H1 (cell line): Measurements from ENCODE around the gene TRIM32. TPM values are rescaled to one million over a fixed set of nuclear protein-coding genes. Genes with fewer than 3 reads are reported as not detected.

Experiments
- CTCF ChIA-PET: fragments of 300-600 bp; sonication (Branson Sonifier 250); formaldehyde crosslinking; loops from one replicate; lab custom pipeline; 2021; ENCODE audit not compliant: partially characterized antibody; lab: Charles Lee
- POLR2A ChIA-PET: fragments of 300-600 bp; sonication (Branson Sonifier 250); formaldehyde crosslinking; loops from one replicate; lab custom pipeline; 2021; ENCODE audit warnings: inconsistent platforms; ENCODE audit not compliant: partially characterized antibody; lab: Charles Lee
- DNase-seq, 2 experiments: peaks; one replicate each; pipeline versions ENCODE4 v3.0.0 to v3.0.0-alpha.2; 2010 to 2022; ENCODE audit warnings: low spot score in 2 of 2, low read depth in 1 of 2, mixed read lengths in 1 of 2
- FAIRE-seq: peaks from 2 replicates; lab custom pipeline; 2011; peaks lifted over from hg19 to GRCh38; lab: Jason Lieb, UNC
- H2AFZ ChIP-seq: 2 replicates; pipeline ENCODE4 v1.8.1; 2012; ENCODE audit warnings: low read length, inconsistent platforms
- H2AK5ac ChIP-seq: 2 replicates; pipeline ENCODE4 v1.6.1; 2013; ENCODE audit warnings: low read depth, low read length
- H2BK120ac ChIP-seq: replicated peaks from 2 replicates; pipeline ENCODE3; 2013; ENCODE audit warnings: low read depth, low read length, inconsistent platforms
- H2BK12ac ChIP-seq: 2 replicates; pipeline ENCODE4 v1.6.1; 2013; ENCODE audit warnings: low read depth, low read length
- H2BK15ac ChIP-seq: 2 replicates; pipeline ENCODE4 v1.6.1; 2013; ENCODE audit warnings: low read length
- H2BK20ac ChIP-seq: 2 replicates; pipeline ENCODE4 v1.6.1; 2013; ENCODE audit warnings: low read length
- H2BK5ac ChIP-seq: 2 replicates; pipeline ENCODE4 v1.6.1; 2013; ENCODE audit warnings: low read depth, low read length
- H3K14ac ChIP-seq: 2 replicates; pipeline ENCODE4 v1.6.1; 2013; ENCODE audit warnings: inconsistent platforms; ENCODE audit not compliant: insufficient read length
- H3K18ac ChIP-seq: 2 replicates; pipeline ENCODE4 v1.6.1; 2013; ENCODE audit warnings: low read length; ENCODE audit errors: extremely low read depth
- H3K23ac ChIP-seq: 2 replicates; pipeline ENCODE4 v1.6.1; 2013; ENCODE audit warnings: inconsistent platforms; ENCODE audit not compliant: insufficient read length
- H3K23me2 ChIP-seq: 2 replicates; pipeline ENCODE4 v1.6.1; 2013; ENCODE audit warnings: low read depth, low read length
- H3K27ac ChIP-seq: 2 replicates; pipeline ENCODE4 v1.6.1; 2011; ENCODE audit warnings: low read depth, low read length, inconsistent platforms
- H3K27me3 ChIP-seq, 4 experiments: replicated peaks in 1 of 4; 1 replicate in 1 of 4; 2 replicates in 3 of 4; pipeline versions ENCODE4 v1.6.1 to v1.8.1; 2011 to 2013; ENCODE audit warnings: low read length in 3 of 4, mild to moderate bottlenecking in 3 of 4, inconsistent platforms in 2 of 4, mixed read lengths in 2 of 4, moderate library complexity in 1 of 4; ENCODE audit not compliant: control insufficient read depth in 3 of 4, insufficient read depth in 3 of 4; ENCODE audit errors: extremely low read depth in 1 of 4
- H3K36me3 ChIP-seq, 4 experiments: 2 replicates each; pipeline versions ENCODE4 v1.6.1 to v1.8.1; 2011 to 2013; ENCODE audit warnings: mild to moderate bottlenecking in 4 of 4, low read length in 3 of 4, moderate library complexity in 2 of 4, control low read depth in 1 of 4, inconsistent platforms in 1 of 4; ENCODE audit not compliant: insufficient read depth in 4 of 4, control insufficient read depth in 2 of 4
- H3K4ac ChIP-seq: replicated peaks from 2 replicates; pipeline ENCODE3; 2013; ENCODE audit warnings: low read length, low read depth, mixed read lengths, inconsistent platforms; ENCODE audit not compliant: insufficient read length
- H3K4me1 ChIP-seq, 4 experiments: replicated peaks in 1 of 4; 1 replicate in 1 of 4; 2 replicates in 3 of 4; pipeline versions ENCODE4 v1.6.1 to v1.8.1; 2011 to 2013; ENCODE audit warnings: low read length in 3 of 4, inconsistent platforms in 2 of 4, mixed read lengths in 1 of 4; ENCODE audit not compliant: insufficient read depth in 4 of 4, control insufficient read depth in 3 of 4
- H3K4me2 ChIP-seq, 2 experiments: 2 replicates each; pipeline versions ENCODE4 v1.6.1 to v1.8.1; 2011 to 2013; ENCODE audit warnings: low read depth in 2 of 2, low read length in 2 of 2, control low read depth in 1 of 2, inconsistent platforms in 1 of 2, mild to moderate bottlenecking in 1 of 2; ENCODE audit not compliant: insufficient read depth in 1 of 2
- H3K4me3 ChIP-seq, 4 experiments: fragments of 200-600, 300-600 bp in 1 of 4; sonication (generic), shearing (Covaris generic), sonication (Bioruptor Twin) in 1 of 4; 2 replicates each; pipeline versions ENCODE4 v1.5.1 to v1.8.1; 2011 to 2016; ENCODE audit warnings: low read length in 4 of 4, low read depth in 3 of 4, control low read depth in 2 of 4, inconsistent platforms in 2 of 4, mild to moderate bottlenecking in 2 of 4, mixed read lengths in 1 of 4, moderate library complexity in 1 of 4; ENCODE audit not compliant: insufficient read depth in 2 of 4; ENCODE audit errors: extremely low read depth in 1 of 4
- H3K56ac ChIP-seq: replicated peaks from 2 replicates; pipeline ENCODE3; 2013; ENCODE audit warnings: low read depth, mild to moderate bottlenecking, mixed read lengths, low read length, inconsistent platforms; ENCODE audit not compliant: insufficient read length
- H3K79me1 ChIP-seq: 2 replicates; pipeline ENCODE4 v1.6.1; 2013; ENCODE audit warnings: low read depth, low read length, control low read depth
- H3K79me2 ChIP-seq, 2 experiments: 2 replicates each; pipeline versions ENCODE4 v1.6.1 to v1.8.1; 2012 to 2013; ENCODE audit warnings: low read length in 2 of 2, mild to moderate bottlenecking in 2 of 2, inconsistent platforms in 1 of 2; ENCODE audit not compliant: insufficient read depth in 2 of 2, control insufficient read depth in 1 of 2
- H3K9ac ChIP-seq, 4 experiments: replicated peaks in 1 of 4; 1 replicate in 1 of 4; 2 replicates in 3 of 4; pipeline versions ENCODE4 v1.6.1 to v1.8.1; 2011 to 2013; ENCODE audit warnings: low read depth in 3 of 4, low read length in 3 of 4, control low read depth in 2 of 4, mild to moderate bottlenecking in 2 of 4, moderate library complexity in 2 of 4, inconsistent platforms in 1 of 4; ENCODE audit errors: extremely low read depth in 1 of 4
- H3K9me3 ChIP-seq, 2 experiments: 2 replicates each; pipeline versions ENCODE4 v1.6.1 to v1.8.1; 2012 to 2013; ENCODE audit warnings: mild to moderate bottlenecking in 2 of 2, moderate library complexity in 2 of 2, control low read depth in 1 of 2, inconsistent platforms in 1 of 2, low read depth in 1 of 2, low read length in 1 of 2, mixed read lengths in 1 of 2; ENCODE audit not compliant: insufficient read depth in 2 of 2
- H4K20me1 ChIP-seq, 2 experiments: replicated peaks in 1 of 2; 2 replicates each; pipeline versions ENCODE3 to v1.8.1; 2011 to 2013; ENCODE audit warnings: inconsistent platforms in 2 of 2, low read length in 2 of 2, mild to moderate bottlenecking in 1 of 2; ENCODE audit not compliant: insufficient read depth in 2 of 2, control insufficient read depth in 1 of 2
- H4K5ac ChIP-seq: 2 replicates; pipeline ENCODE4 v1.6.1; 2013; ENCODE audit warnings: low read length, low read depth, mixed read lengths, inconsistent platforms; ENCODE audit not compliant: insufficient read length
- H4K8ac ChIP-seq: 2 replicates; pipeline ENCODE4 v1.8.0; 2013; ENCODE audit warnings: mild to moderate bottlenecking, moderate library complexity, low read length, inconsistent platforms; ENCODE audit not compliant: insufficient read depth; ENCODE audit errors: extremely low read depth
- H4K91ac ChIP-seq: replicated peaks from 2 replicates; pipeline ENCODE3; 2013; ENCODE audit warnings: low read length, mixed read lengths, inconsistent platforms; ENCODE audit not compliant: insufficient read length
- HDAC6 ChIP-seq: IDR thresholded peaks from one replicate; pipeline ENCODE4 v1.7.1; 2012; ENCODE audit warnings: low read depth, mild to moderate bottlenecking, inconsistent platforms, low read length, moderate library complexity
- POU5F1 ChIP-seq: IDR thresholded peaks from 2 replicates; pipeline ENCODE4 v1.6.1; 2011; ENCODE audit warnings: low read depth, mild to moderate bottlenecking, low read length, moderate library complexity
- SRF ChIP-seq: IDR thresholded peaks from 2 replicates; pipeline ENCODE4 v1.6.1; 2011; ENCODE audit warnings: mild to moderate bottlenecking, low read depth, low read length, moderate library complexity
- TBP ChIP-seq: IDR thresholded peaks from 2 replicates; pipeline ENCODE4 v1.6.1; 2011; ENCODE audit warnings: low read depth, low read length, improper control_type of control experiment
- ZNF274 ChIP-seq: IDR thresholded peaks from 2 replicates; pipeline ENCODE4 v1.7.0; 2012; ENCODE audit warnings: low read length, borderline replicate concordance; ENCODE audit errors: extremely low read depth
- polyA plus RNA-seq, 7 experiments: library from polyadenylated mRNA; depleted of rRNA in 3 of 7; stranded (reverse) in 5 of 7; unstranded in 2 of 7; fragments of >200 nt in 5 of 7; fragments of 200-250 nt in 2 of 7; gene quantifications; 1 replicate in 5 of 7; 2 replicates in 1 of 7; 4 replicates in 1 of 7; pipeline versions ENCODE4 v1.2.1 to v1.2.3, GENCODE V29; 2011 to 2013; ENCODE audit warnings: missing spikeins in 2 of 7, mixed read lengths in 2 of 7
- total RNA-seq: library from RNA; stranded (reverse); fragmentation: NEBNext Ultra II Directional; extraction: Animal tissue kit (Norgen Biotek cat#: 25700); gene quantifications from 2 replicates; pipeline ENCODE4 v1.2.1, GENCODE V29; 2021

TRIM32 gene
- total and polyA plus RNA-seq, 2 of the 8 experiments (the other 6 are each of a cell fraction or from before 2014, with no cell fraction given): 10.5 to 17.3 TPM

DNA sequence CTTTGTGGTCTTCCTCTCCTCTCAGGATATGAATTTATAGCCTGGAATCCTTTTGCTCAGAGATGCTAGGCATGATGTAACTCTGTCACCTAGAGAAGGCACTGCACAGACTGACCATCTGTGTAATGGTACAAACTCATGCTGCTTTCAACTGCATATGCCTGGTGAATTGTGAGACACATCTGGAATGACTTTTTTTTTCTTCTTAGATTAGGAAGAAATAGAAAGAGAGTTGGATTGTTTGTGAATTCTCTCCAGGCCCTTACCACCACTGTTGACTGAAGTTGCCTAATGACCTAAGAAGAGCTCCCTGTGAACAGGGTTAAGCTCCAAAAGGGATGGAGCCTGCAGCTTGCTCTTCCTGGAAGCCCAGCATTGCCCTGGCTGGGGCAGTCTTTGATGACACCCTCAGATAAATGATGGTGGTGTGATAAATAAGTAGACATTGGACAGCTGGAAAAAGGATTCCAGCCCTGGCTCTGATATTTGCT, 47.8 kb upstream of the TRIM32 start:
- Histone ChIP-seq H3K18ac (no peak overlapping the region), H3K4me1 (no peaks in the 10 kb centered on the region), H3K23ac (no peak overlapping the region), H3K27ac (no peak overlapping the region), H3K4ac (no peak overlapping the region), H4K20me1 (no peaks in the 10 kb centered on the region), H3K9me3 (no peaks in the 10 kb centered on the region), H3K79me1 (no peaks in the 10 kb centered on the region), H4K8ac (no peak overlapping the region), H2BK120ac (no peak overlapping the region), H3K56ac (no peak overlapping the region), H3K14ac (no peak overlapping the region), H4K91ac (no peak overlapping the region), H2AFZ (no peak overlapping the region), H3K79me2 (no peaks in the 10 kb centered on the region), H3K4me3 (no peak overlapping the region), H3K4me2 (no peak overlapping the region), H2BK5ac (no peak overlapping the region), H2AK5ac (no peak overlapping the region), H3K9ac (no peak overlapping the region), H3K27me3 (no peaks in the 10 kb centered on the region), H2BK20ac (no peak overlapping the region), H2BK15ac (no peak overlapping the region), H3K23me2 (no peaks in the 10 kb centered on the region), H4K5ac (no peak overlapping the region), H3K36me3 (0 out of 8 replicates have a peak, but pooled peaks cover 0 to 3% (median 0%) of the 10 kb centered on the region in 4 experiments), H2BK12ac (no peak overlapping the region)
- TF ChIP-seq POU5F1: no peak
- no peak for TF ChIP-seq HDAC6
- no peak for TF ChIP-seq SRF
- TF ChIP-seq ZNF274: no peak
- no peak for TF ChIP-seq TBP
- FAIRE-seq: no peak
- ChIA-PET POLR2A (no interaction called here), CTCF (interaction anchor here (0.5 to 1.5 kb wide), 2 partner anchors 33 to 50 kb away, joined by 3 to 4 read pairs; no protein-coding TSS in a partner anchor)
- DNase-seq: no peak
